SK-N-MC (cell line): ENCODE results near the gene EVA1B.
A peak's percentile ranks its signal among the peaks of the same experiment; 100 is the strongest.

Experiments used
- DNase-seq: peaks from one replicate; pipeline ENCODE4 v3.0.0-alpha.2; 2011; ENCODE audit warnings: low read depth, low spot score
- H3K27ac ChIP-seq: fragments of 200-600 bp; sonication (generic); 2 replicates; pipeline ENCODE4 v1.5.1; 2016; ENCODE audit warnings: mixed run types
- H3K36me3 ChIP-seq: fragments of 200-600 bp; sonication (generic); 2 replicates; pipeline ENCODE4 v1.6.1; 2017; ENCODE audit warnings: antibody characterized with exemption, low read length, mixed read lengths; ENCODE audit not compliant: insufficient read depth
- H3K4me3 ChIP-seq: fragments of 200-600 bp; sonication (generic); 2 replicates; pipeline ENCODE4 v1.5.1; 2016
- H3K9ac ChIP-seq: fragments of 200-600 bp; sonication (generic); 2 replicates; pipeline ENCODE4 v1.8.0; 2017; ENCODE audit warnings: mixed run types, mixed read lengths; ENCODE audit not compliant: insufficient read length
- H3K9me3 ChIP-seq: fragments of 200-600 bp; sonication (generic); 2 replicates; pipeline ENCODE4 v1.6.1; 2017; ENCODE audit warnings: low read depth, mild to moderate bottlenecking, antibody characterized with exemption, low read length, moderate library complexity, mixed read lengths
- EZH2 ChIP-seq: fragments of 200-600 bp; sonication (generic); IDR thresholded peaks from one replicate; pipeline ENCODE4 v1.6.1; 2017; ENCODE audit warnings: antibody characterized with exemption
- FOXP2 ChIP-seq: optimal IDR thresholded peaks from 2 replicates; pipeline ENCODE3; 2011; ENCODE audit warnings: mild to moderate bottlenecking, moderate library complexity; ENCODE audit not compliant: insufficient read depth; ENCODE audit errors: extremely low read length, control extremely low read depth
- POLR2AphosphoS5 ChIP-seq: IDR thresholded peaks from 2 replicates; pipeline ENCODE4 v1.6.1; 2012; ENCODE audit warnings: mild to moderate bottlenecking, low read depth, low read length, borderline replicate concordance

The EVA1B gene

GRCh38 chr1:36286802-36287201, 36.6 kb downstream of the EVA1B start:
- Histone ChIP-seq H3K36me3 (peaks cover 96% of the 10 kb centered on the region), H3K9ac (no peak overlapping the region), H3K27ac (no peak overlapping the region), H3K9me3 (no peaks in the 10 kb centered on the region), H3K4me3 (no peak overlapping the region)
- DNase-seq, result no peak
- no peak for TF ChIP-seq EZH2
- no peak for TF ChIP-seq FOXP2
- TF ChIP-seq POLR2AphosphoS5, result no peak

GRCh38 chr1:36285443-36286101, 37.9 kb downstream of the EVA1B start:
- Histone ChIP-seq H3K9ac (no peak overlapping the region), H3K36me3 (peaks cover 83% of the 10 kb centered on the region), H3K4me3 (no peak overlapping the region), H3K9me3 (no peaks in the 10 kb centered on the region), H3K27ac (peak overlapping the region; percentile 81; the same call in 1 of the 2 replicates)
- peak; percentile 42 for DNase-seq
- TF ChIP-seq FOXP2 (no peak), POLR2AphosphoS5 (no peak), EZH2 (no peak)

GRCh38 chr1:36284517-36284916, 38.9 kb downstream of the EVA1B start:
- peaks cover 74% of the 10 kb centered on the region for H3K36me3 ChIP-seq
- no peak for DNase-seq
- TF ChIP-seq FOXP2, result no peak
- no peak for TF ChIP-seq EZH2
- no peak for TF ChIP-seq POLR2AphosphoS5
- peak overlapping the region; percentile 81 for H3K27ac ChIP-seq
- H3K4me3 ChIP-seq, result no peak overlapping the region
- H3K9me3 ChIP-seq, result no peaks in the 10 kb centered on the region
- H3K9ac ChIP-seq, result no peak overlapping the region

GRCh38 chr1:36284061-36284460, 39.4 kb downstream of the EVA1B start:
- TF ChIP-seq POLR2AphosphoS5 (no peak), FOXP2 (no peak), EZH2 (no peak)
- H3K4me3 ChIP-seq, result no peak overlapping the region
- H3K36me3 ChIP-seq, result peaks cover 69% of the 10 kb centered on the region
- no peaks in the 10 kb centered on the region for H3K9me3 ChIP-seq
- H3K9ac ChIP-seq, result peak overlapping the region; percentile 28
- peak overlapping the region; percentile 81 for H3K27ac ChIP-seq
- DNase-seq, result no peak

- peak overlapping the region; percentile 51 for H3K27ac ChIP-seq
- H3K9me3 ChIP-seq, result no peaks in the 10 kb centered on the region
- no peak overlapping the region for H3K4me3 ChIP-seq
- no peak overlapping the region for H3K9ac ChIP-seq
- H3K36me3 ChIP-seq, result peaks cover 32% of the 10 kb centered on the region
- no peak for DNase-seq
- TF ChIP-seq EZH2 (no peak), FOXP2 (no peak), POLR2AphosphoS5 (no peak)
These were observed 43.6 kb downstream of the EVA1B start for GRCh38 chr1:36279789-36280296.

GRCh38 chr1:36279110-36279788, 44.2 kb downstream of the EVA1B start:
- no peak overlapping the region for H3K4me3 ChIP-seq
- H3K9me3 ChIP-seq, result no peaks in the 10 kb centered on the region
- no peak overlapping the region for H3K9ac ChIP-seq
- no peak for DNase-seq
- TF ChIP-seq POLR2AphosphoS5 (no peak), EZH2 (no peak), FOXP2 (no peak)
- peak overlapping the region; percentile 19; the same call in 1 of the 2 replicates for H3K27ac ChIP-seq
- peaks cover 28% of the 10 kb centered on the region for H3K36me3 ChIP-seq

GRCh38 chr1:36276688-36277087, 46.8 kb downstream of the EVA1B start:
- H3K4me3 ChIP-seq, result no peak overlapping the region
- TF ChIP-seq FOXP2, result no peak
- no peak overlapping the region for H3K27ac ChIP-seq
- no peak overlapping the region for H3K9ac ChIP-seq
- no peak for DNase-seq
- peaks cover 27% of the 10 kb centered on the region for H3K36me3 ChIP-seq
- H3K9me3 ChIP-seq, result no peaks in the 10 kb centered on the region

GRCh38 chr1:36274201-36274600, 49.2 kb downstream of the EVA1B start:
- TF ChIP-seq EZH2, result no peak
- no peak for TF ChIP-seq POLR2AphosphoS5
- TF ChIP-seq FOXP2, result no peak
- H3K36me3 ChIP-seq, result peaks cover 44% of the 10 kb centered on the region

GRCh38 chr1:36273024-36273423, 50.4 kb downstream of the EVA1B start:
- peaks cover 52% of the 10 kb centered on the region for H3K36me3 ChIP-seq
- no peak overlapping the region for H3K9ac ChIP-seq
- no peak overlapping the region for H3K4me3 ChIP-seq
- TF ChIP-seq FOXP2 (no peak), EZH2 (no peak), POLR2AphosphoS5 (no peak)
- no peaks in the 10 kb centered on the region for H3K9me3 ChIP-seq
- no peak overlapping the region for H3K27ac ChIP-seq
- DNase-seq, result no peak

More at GRCh38 chr1:36274201-36274600, 49.2 kb downstream of the EVA1B start:
- Histone ChIP-seq H3K4me3 (no peak overlapping the region), H3K9me3 (no peaks in the 10 kb centered on the region), H3K9ac (no peak overlapping the region), H3K27ac (no peak overlapping the region)
- no peak for DNase-seq
